HG02943 (cell line): ENCODE results near the gene TBC1D2B.

Source experiments
- ATAC-seq: cut with Tn5 transposase; IDR thresholded peaks from one replicate; pipeline ENCODE4 v1.9.1; 2021; ENCODE audit warnings: mild to moderate bottlenecking, low read depth, moderate library complexity; ENCODE audit not compliant: unreplicated experiment

TBC1D2B gene

DNA sequence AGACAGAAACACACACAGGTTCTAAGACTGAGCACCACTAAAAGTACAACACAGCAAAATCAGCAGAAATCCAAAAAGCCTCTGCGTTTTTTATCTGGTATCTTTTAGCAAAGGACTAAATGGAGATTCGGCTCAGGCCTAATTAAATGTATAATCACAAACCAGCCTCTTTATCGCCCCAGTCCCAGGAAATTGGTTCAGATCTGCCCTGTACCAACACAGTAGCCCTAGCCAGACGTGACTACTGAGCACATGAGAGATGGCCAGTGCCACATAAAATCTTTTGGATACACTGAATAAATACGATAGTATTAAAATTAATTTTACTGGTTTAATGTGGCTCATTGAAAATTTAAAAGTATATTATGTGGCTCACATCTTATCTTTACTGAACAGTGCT, 19.7 kb downstream of the TBC1D2B start:
- no peak for ATAC-seq

- ATAC-seq: peak; percentile 55
Observed at GRCh38 chr15:78056714-78057269, 20.7 kb downstream of the TBC1D2B start.

DNA sequence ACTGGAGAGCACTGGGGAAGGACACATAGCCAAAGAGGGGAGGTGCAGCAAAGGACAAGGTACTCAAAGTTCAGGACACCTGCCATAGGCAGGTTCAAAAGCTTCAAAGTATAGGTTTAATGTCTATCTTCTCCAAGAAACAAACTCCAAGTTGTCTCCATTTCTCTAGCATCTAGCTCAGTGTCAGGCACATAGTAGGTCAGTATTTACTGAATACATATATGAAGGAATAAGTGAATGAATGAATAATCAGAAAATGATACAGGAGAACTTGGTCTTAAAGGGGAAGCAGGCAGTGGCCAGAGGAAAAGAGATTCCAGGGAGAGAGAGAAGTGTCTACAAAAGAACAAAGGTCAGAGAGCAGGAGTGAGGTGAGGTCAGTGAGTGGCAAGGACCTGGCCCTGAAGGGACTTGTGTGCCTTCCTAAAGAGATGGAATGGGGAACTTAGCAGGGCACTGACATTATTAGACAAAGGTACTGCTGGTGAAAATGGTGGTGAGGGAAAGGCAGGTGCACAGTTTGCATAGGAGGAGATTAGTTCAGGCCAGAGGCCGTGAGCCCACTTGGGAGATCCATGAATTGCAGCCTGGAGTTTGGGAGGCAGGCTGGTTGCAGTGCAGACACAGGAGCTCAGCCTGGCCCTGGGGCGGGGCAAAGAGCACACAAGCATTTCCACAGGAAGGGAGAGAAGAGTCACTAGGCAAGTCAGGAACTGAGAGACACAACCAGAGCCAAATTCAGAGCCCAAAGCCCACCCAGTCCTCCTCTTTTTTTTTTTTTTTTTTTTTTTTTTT, 21.4 kb downstream of the TBC1D2B start:
- no peak for ATAC-seq

DNA sequence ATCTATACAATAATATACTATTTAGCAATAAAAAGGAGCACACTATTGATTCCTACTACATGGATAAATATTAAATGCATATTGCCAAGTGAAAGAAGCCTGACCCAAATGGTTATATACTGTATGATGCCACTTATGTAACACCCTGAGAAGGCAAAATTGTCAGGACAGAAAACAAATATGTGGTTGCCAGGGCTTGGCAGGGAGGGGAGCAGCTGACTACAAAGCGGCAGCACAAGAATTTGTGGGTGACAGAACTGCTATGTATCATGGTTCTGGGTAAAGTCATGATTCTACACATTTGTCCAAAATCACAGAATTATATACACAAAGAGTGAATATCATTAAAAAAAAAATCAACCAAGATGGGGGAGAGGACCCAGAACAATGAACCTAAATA, 22.5 kb downstream of the TBC1D2B start:
- no peak for ATAC-seq

GRCh38 chr15:78054518-78054917, 23.0 kb downstream of the TBC1D2B start:
- ATAC-seq: no peak

DNA sequence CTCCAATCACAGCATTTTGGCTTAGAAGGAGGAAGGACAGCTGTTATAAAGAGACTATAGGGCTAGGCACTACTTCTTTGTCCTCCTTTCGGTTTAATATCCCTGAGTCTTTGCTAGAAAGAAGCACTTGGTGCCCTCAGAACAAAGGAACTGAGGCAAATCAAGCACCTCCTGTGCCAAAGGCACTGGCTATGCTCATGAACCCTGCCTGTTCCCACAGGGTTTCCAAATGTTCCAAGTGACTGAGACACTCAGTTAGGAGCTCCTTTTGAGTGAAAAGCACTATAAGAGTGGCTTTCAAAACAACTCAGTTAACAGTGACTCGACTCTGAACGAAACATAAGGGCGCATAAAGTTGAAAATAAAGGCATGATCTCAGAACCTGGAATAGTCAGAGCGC, 25.0 kb downstream of the TBC1D2B start:
- no peak for ATAC-seq

DNA sequence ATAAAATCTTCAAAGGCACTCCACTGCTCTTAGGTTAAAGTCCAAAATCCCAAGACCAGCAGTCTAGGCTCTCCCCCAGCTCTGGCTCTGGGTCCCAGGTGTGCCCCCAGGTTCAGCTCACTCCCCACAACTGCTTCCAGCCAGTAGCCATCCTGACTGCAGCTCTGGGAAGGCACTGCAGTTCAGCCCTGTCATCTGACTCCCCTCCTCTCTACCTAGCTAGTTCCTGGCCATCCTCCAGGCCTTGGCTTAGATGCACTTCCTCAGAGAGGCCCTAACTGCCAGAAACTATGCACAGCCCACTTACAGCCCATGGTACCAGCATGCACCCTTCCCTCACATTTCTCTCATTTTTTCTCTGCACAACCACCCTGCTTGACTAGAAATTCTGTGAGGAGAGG, 25.5 kb downstream of the TBC1D2B start:
- ATAC-seq: no peak

GRCh38 chr15:78051596-78051995, 25.9 kb downstream of the TBC1D2B start:
- no peak for ATAC-seq

DNA sequence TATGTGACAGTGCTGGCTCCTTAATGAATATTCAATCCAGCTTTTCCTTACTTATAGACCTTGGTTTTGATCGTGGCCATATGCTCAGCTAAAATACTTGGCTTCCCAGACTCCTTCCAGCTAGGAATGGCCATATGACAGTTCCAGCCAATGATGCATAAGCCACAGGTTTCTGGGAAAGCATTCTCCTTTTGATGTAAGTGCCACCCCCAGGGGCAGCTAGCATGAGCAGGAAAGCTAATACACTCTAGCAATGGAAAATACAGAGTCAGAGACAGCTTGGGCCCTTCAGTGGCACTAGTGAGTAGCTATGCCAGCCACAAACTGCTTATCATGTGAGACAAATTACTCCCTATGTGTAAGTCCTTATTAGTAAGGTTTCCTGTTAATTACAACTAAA, 26.7 kb downstream of the TBC1D2B start:
- no peak for ATAC-seq

DNA sequence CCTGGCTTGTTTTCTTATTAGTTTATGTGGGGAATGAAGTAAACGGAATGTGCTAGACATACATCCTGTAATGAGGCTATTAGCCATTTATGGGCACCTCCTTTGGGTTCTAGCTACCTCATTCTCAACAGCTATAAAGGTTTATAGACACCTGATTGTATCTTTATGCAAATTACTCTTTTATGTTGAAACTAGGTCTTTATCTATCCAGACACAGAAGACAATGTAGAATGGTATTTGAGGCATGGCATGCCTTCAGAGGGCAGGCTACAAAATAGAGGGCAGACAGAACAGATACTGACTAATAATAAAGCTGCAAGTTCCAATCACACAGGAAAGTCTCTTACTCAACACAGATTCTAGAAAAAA, 27.1 kb downstream of the TBC1D2B start:
- ATAC-seq: peak; percentile 14

GRCh38 chr15:78049691-78050440, 27.6 kb downstream of the TBC1D2B start:
- peak; percentile 52 for ATAC-seq

DNA sequence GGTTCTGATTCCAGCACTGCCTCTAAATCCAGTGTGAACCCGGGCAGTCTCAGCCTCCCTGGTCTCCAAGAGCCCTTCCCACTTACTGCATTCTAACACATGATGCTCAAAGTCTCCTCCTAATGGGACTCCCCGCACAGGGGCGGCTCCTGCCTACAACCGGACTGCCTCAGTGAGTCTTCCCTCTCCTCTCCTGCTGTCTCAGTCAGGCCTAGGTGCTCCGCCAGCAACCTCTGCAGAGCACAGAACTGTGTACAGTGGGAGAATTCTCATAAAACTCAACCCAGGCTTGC, 28.9 kb downstream of the TBC1D2B start:
- ATAC-seq: no peak

GRCh38 chr15:78047761-78048627, 29.5 kb downstream of the TBC1D2B start:
- ATAC-seq: no peak

- ATAC-seq: no peak
Observed at GRCh38 chr15:78046796-78047341, 30.6 kb downstream of the TBC1D2B start.

- ATAC-seq: no peak
Observed at GRCh38 chr15:78045189-78045588, 32.3 kb downstream of the TBC1D2B start.

- no peak for ATAC-seq
Observed at GRCh38 chr15:78044407-78045155, 32.9 kb downstream of the TBC1D2B start.

DNA sequence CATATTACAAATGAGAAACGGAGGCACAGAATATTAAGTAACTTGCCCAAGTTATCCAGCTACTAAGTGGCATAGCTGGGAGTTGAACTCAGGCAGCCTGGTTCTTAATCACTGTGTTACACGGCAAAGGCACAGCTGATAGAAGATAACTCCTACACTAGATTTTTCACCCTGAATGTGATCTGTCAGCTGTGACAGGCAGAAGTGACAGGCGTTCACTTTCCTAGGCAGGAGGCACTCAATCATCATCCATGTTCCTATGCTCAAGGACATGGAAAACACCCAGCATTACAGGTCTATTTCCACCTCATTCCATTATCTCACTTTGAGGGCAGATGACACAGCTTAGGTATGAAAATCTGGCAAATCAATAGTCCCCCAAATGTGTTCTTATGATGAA, 35.6 kb downstream of the TBC1D2B start:
- no peak for ATAC-seq

DNA sequence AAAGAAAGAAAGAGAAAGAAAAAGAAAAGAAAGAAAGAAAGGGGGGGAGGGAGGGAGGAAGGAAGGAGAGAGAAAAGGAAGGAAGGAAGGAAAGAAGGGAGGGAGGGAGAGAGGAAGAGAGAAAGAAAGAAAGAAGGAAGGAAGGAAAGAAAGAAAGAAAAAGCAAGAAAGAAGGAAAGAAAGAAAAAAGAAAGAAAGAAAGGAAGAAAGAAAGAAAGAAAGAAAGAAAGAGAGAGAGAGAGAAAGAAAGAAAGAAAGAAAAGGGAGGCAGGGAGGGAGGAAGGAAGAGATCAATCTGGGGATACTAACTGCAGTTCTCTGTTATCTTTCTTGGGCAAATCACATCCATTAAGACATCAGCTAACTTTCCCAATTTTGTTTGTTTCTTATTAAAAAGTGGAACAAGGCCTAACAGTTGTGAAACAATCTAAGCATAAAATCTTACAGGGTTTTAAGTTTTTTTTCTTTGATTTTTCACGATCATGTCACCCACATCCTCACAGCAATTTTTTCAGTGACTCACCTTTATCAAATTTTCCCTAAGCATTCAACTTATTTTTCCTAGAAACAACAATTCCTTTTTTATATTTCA, 36.8 kb downstream of the TBC1D2B start:
- ATAC-seq: no peak

DNA sequence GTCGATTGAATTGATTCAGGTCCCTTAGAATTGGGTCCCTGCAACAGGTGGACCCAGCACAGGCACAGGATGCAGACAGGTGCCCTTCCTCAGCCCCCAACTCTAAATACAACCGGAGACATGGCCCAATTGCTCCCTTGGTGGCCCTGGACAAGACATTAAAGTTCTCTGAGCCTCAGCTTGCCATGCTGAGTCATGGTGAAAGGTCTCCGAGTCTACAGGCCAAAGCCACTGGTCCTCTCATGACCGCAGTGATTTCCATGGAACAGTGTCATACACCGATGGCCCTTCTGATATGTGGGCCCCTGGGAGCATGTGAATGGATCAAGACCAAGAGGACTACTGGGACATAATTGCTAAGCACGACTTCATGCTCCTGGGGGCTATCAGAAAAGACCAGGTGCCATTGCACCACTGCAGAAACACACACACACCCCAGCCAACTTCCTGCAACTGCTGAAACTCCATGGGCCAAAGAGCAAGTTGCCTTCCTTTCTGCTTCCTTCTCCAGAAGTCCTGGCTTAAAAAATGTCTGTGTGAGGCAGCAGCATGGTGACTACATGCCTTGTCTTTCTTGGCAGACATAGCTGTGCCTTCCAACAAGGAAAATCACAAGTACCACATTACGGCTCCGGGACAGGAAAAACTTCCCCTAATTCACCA, 38.8 kb downstream of the TBC1D2B start:
- no peak for ATAC-seq
